OCI-LY3 (cell line): Measurements from ENCODE around the gene NLGN4Y.

Experiments
- CTCF ChIP-seq: fragments of 200-600, 300-600 bp; sonication (generic); IDR thresholded peaks from 2 replicates; pipeline ENCODE4 v1.5.1; 2014; ENCODE audit warnings: antibody characterized with exemption, low read length, low read depth
- EZH2phosphoT487 ChIP-seq: fragments of 200-600 bp; shearing (Covaris generic); IDR thresholded peaks from 2 replicates; pipeline ENCODE4 v1.6.1; 2018; ENCODE audit warnings: antibody characterized with exemption, mixed run types, low read depth

- TF ChIP-seq CTCF (no peak), EZH2phosphoT487 (no peak)
These were observed 253.9 kb downstream of the NLGN4Y start for GRCh38 chrY:14778208-14778607.
